Heart left ventricle (tissue), 16 donors: Measurements from ENCODE around the gene PFKFB2. TPM values are rescaled to one million over a fixed set of nuclear protein-coding genes. Genes with fewer than 3 reads are reported as not detected.

Experiments used
- ATAC-seq, 4 donors: fragments of 200-7000 bp; cut with Tn5 transposase; one replicate each; pipeline ENCODE4 v1.9.1; 2020 to 2022; ENCODE audit warnings: moderate library complexity in 4 of 4, mild to moderate bottlenecking in 3 of 4, moderate number of reproducible peaks in 1 of 4
- DNase-seq, 5 donors: peaks; one replicate each; pipeline ENCODE4 v3.0.0-alpha.2; 2020
- H3K27ac ChIP-seq, 12 donors: fragments of 200-600 bp; sonication (generic) in 4 of 12; one replicate each; pipeline versions ENCODE4 v1.5.0 to v1.8.0; 2016 to 2022; ENCODE audit warnings: mild to moderate bottlenecking in 2 of 12
- H3K27me3 ChIP-seq, 9 donors: fragments of 200-600 bp; sonication (generic) in 2 of 9; one replicate each; pipeline versions ENCODE4 v1.5.1 to v1.8.0; 2016 to 2022; ENCODE audit warnings: mild to moderate bottlenecking in 3 of 9
- H3K36me3 ChIP-seq, 9 donors: fragments of 200-600 bp; sonication (generic) in 2 of 9; one replicate each; pipeline versions ENCODE4 v1.5.0 to v1.8.0; 2018 to 2022; ENCODE audit warnings: mild to moderate bottlenecking in 2 of 9
- H3K4me1 ChIP-seq, 12 donors: fragments of 200-600 bp; sonication (generic) in 4 of 12; one replicate each; pipeline versions ENCODE4 v1.5.0 to v1.8.0; 2016 to 2022; ENCODE audit warnings: mild to moderate bottlenecking in 3 of 12
- H3K4me3 ChIP-seq, 12 donors: fragments of 200-600 bp; sonication (generic) in 4 of 12; one replicate each; pipeline versions ENCODE4 v1.5.0 to v1.8.0; 2017 to 2022; ENCODE audit warnings: mild to moderate bottlenecking in 9 of 12, moderate library complexity in 4 of 12
- H3K9me3 ChIP-seq, 12 donors: fragments of 200-600 bp; sonication (generic) in 4 of 12; one replicate each; pipeline versions ENCODE4 v1.5.0 to v1.8.0; 2016 to 2022; ENCODE audit warnings: mild to moderate bottlenecking in 1 of 12
- CTCF ChIP-seq, 12 donors: fragments of 200-600 bp; sonication (generic) in 4 of 12; IDR thresholded peaks; one replicate each; pipeline versions ENCODE4 v1.5.0 to v1.8.0; 2018 to 2022; ENCODE audit warnings: antibody characterized with exemption in 12 of 12, mild to moderate bottlenecking in 5 of 12
- POLR2A ChIP-seq, 2 donors: fragments of 450-650 bp; IDR thresholded peaks; one replicate each; pipeline ENCODE4 v1.6.1; 2017; ENCODE audit warnings: antibody characterized with exemption in 2 of 2, mild to moderate bottlenecking in 2 of 2, moderate library complexity in 2 of 2
- WGBS, 4 donors: extraction: QIAGEN DNeasy Blood & Tissue Kit in 2 of 4; methylation state at CpG; one replicate each; pipeline versions ENCODE4 v1.1.5 to v1.1.7; 2013 to 2018; 5-methylcytosine and 5-hydroxymethylcytosine counted together
- intact Hi-C, 10 donors: fragments of 100-400 bp; cut with DNase I; formaldehyde crosslinking; loops; one replicate each; pipeline versions ENCODE4 v1.11.1 to v1.14.2; 2022
- polyA plus RNA-seq, 2 donors: library from polyadenylated mRNA; stranded (reverse); fragments of 200-250 nt; gene quantifications; one replicate each; pipeline ENCODE4 v1.2.3, GENCODE V29; 2013
- total RNA-seq, 9 donors: library from RNA; depleted of rRNA in 2 of 9; stranded (reverse); fragments of >200 nt in 2 of 9; fragmentation: NEBNext Ultra II Directional in 3 of 9; extraction: Animal tissue kit (Norgen Biotek cat#: 25700) in 3 of 9; gene quantifications; one replicate each; pipeline versions ENCODE4 v1.1.0 to v1.2.4, GENCODE V29; 2016 to 2023
- donor health status: ischemic (EF 13 %, LVEDD 7.1; RV severe dilation, severe dysfunction).
- donor health status: healthy with polysubstance abuse.
- donor health status: DM: no; HTN: yes; CAD: no.
- donor health status: DM: no; HTN: no; CAD: no.
- donor health status: ischemic (EF 25% LVEDD 6.9; RV normal size, moderate dysfunction).
- donor health status: ischemic (EF 25% LVEDD 5.7; RV mildly dilated, moderate dysfunction).
- donor health status: healthy.
- donor health status: DM: yes; HTN: yes; CAD: no.
- donor health status: ischemic (EF 35%, LVEDD 5.7; RV mildly dilated, moderate dysfunction).
- donor health status: nonischemic (EF 11% LVEDD 7.7; RV severe dilation, severe dysfunction).
- donor health status: DM: yes; HTN: yes; CAD: no.
- donor health status: PGD.
- donor health status: ischemic (EF 29% LVEDD 5.4; RV normal size, mild dysfunction).
- donor health status: nonischemic (EF 23%, LVEDD 6.1; RV moderate dilation, normal function).

The PFKFB2 gene
- total and polyA plus RNA-seq, 11 donors: 16.0 to 130 (median 58.7) TPM

GRCh38 chr1:207006914-207007313 is 46.2 kb upstream of the PFKFB2 start:
- peaks cover 0 to 4% (median 0%) of the 10 kb centered on the region in 12 donors for H3K4me1 ChIP-seq
- no peaks in the 10 kb centered on the region for H3K36me3 ChIP-seq
- H3K27ac ChIP-seq: no peak overlapping the region
- H3K4me3 ChIP-seq: no peak overlapping the region
- no peaks in the 10 kb centered on the region for H3K27me3 ChIP-seq
- ATAC-seq (no peak), DNase-seq (no peak)
- no peaks in the 10 kb centered on the region for H3K9me3 ChIP-seq
- WGBS, 4 donors: 66 to 82% (median 70%) methylated on average over 3 of the region's 3 CpGs
- intact Hi-C loops: no loop called here
- no peak for TF ChIP-seq POLR2A (IDR thresholded peaks at IDR 0.05)
- no peak for TF ChIP-seq CTCF (IDR thresholded peaks at IDR 0.05)

DNA sequence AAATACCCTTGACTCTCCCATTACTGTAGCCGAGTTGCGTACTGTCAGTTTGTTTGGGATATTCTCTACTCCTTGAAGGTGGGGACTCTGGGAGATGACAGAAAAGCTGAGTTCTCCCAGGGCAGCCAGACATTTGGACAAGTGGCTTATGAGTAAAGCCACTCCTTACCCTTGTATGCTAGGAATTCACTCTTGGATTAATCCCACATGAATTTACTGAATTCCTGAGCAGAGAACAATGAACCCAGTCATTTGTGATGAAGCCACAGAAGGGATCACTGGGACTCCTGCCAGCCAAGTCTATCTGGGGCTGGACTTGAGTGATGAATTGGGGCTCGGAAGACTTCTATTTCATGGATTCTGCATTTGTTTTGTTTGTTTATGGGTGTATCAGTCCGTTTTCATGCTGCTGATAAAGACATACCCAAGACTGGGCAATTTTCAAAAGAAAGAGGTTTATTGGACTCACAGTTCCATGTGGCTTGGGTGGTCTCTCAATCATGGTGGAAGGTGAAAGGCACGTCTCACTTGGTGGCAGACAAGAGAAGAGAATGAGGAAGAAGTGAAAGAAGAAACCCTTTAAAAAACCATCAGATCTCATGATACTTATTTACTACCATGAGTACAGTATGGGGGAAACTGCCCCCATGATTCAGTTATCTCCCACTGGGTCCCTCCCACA is 45.6 kb upstream of the PFKFB2 start:
- intact Hi-C loops: no loop called here
- Histone ChIP-seq H3K27ac (no peak overlapping the region), H3K9me3 (no peaks in the 10 kb centered on the region), H3K4me1 (peaks cover 0 to 4% (median 0%) of the 10 kb centered on the region in 12 donors), H3K27me3 (no peaks in the 10 kb centered on the region), H3K4me3 (no peak overlapping the region), H3K36me3 (no peaks in the 10 kb centered on the region)
- WGBS, 4 donors: 63 to 71% (median 70%) methylated on average over 5 of the region's 5 CpGs
- DNase-seq (no peak), ATAC-seq (no peak)
- TF ChIP-seq CTCF (IDR thresholded peaks at IDR 0.05): no peak
- TF ChIP-seq POLR2A (IDR thresholded peaks at IDR 0.05): no peak

- no peak for ATAC-seq
- intact Hi-C loops: no loop called here
- Histone ChIP-seq H3K36me3 (no peaks in the 10 kb centered on the region), H3K4me1 (peaks cover 0 to 4% (median 0%) of the 10 kb centered on the region in 12 donors), H3K27ac (no peak overlapping the region), H3K4me3 (no peak overlapping the region), H3K9me3 (no peaks in the 10 kb centered on the region), H3K27me3 (no peaks in the 10 kb centered on the region)
- no peak for DNase-seq
- no peak for TF ChIP-seq CTCF (IDR thresholded peaks at IDR 0.05)
- TF ChIP-seq POLR2A (IDR thresholded peaks at IDR 0.05): no peak
- WGBS, 4 donors: 90 to 93% (median 92%) methylated on average over 10 of the region's 10 CpGs
These were observed 43.8 kb upstream of the PFKFB2 start for GRCh38 chr1:207009182-207009850.

GRCh38 chr1:207009945-207010344 is 43.1 kb upstream of the PFKFB2 start:
- 87 to 90% (median 89%) methylated on average over 7 of the region's 7 CpGs for WGBS, 4 donors
- DNase-seq (no peak), ATAC-seq (no peak)
- Histone ChIP-seq H3K4me1 (peaks cover 0 to 2% (median 0%) of the 10 kb centered on the region in 12 donors), H3K9me3 (no peaks in the 10 kb centered on the region), H3K27me3 (no peaks in the 10 kb centered on the region), H3K4me3 (no peak overlapping the region), H3K36me3 (no peaks in the 10 kb centered on the region), H3K27ac (no peak overlapping the region)
- TF ChIP-seq POLR2A (IDR thresholded peaks at IDR 0.05) (no peak), CTCF (IDR thresholded peaks at IDR 0.05) (no peak)
- intact Hi-C loops: no loop called here
